DOHH2 (cell line): ENCODE measurements around the gene SNX19.

Experiments
- H3F3A ChIP-seq: fragments of 200-600 bp; sonication (generic), shearing (Covaris generic); 2 replicates; pipeline ENCODE4 v1.6.0; 2016; ENCODE audit warnings: antibody characterized with exemption, mild to moderate bottlenecking; ENCODE audit not compliant: control insufficient read depth, insufficient read depth
- H3K27ac ChIP-seq: fragments of 200-600 bp; sonication (generic); 2 replicates; pipeline ENCODE4 v1.5.1; 2014; ENCODE audit warnings: low read depth, mild to moderate bottlenecking, low read length, moderate library complexity
- H3K27me3 ChIP-seq: fragments of 200-600 bp; sonication (generic); 2 replicates; pipeline ENCODE4 v1.6.1; 2014; ENCODE audit warnings: mild to moderate bottlenecking, low read length, mixed read lengths; ENCODE audit not compliant: control insufficient read depth
- H3K36me3 ChIP-seq: fragments of 200-600 bp; sonication (generic); 2 replicates; pipeline ENCODE4 v1.6.1; 2014; ENCODE audit warnings: mild to moderate bottlenecking, low read length, moderate library complexity, mixed read lengths; ENCODE audit not compliant: control insufficient read depth
- H3K4me1 ChIP-seq: fragments of 200-600 bp; sonication (generic); 2 replicates; pipeline ENCODE4 v1.6.1; 2014; ENCODE audit warnings: mild to moderate bottlenecking, low read length, mixed read lengths; ENCODE audit not compliant: control insufficient read depth
- H3K4me2 ChIP-seq: fragments of 200-600 bp; sonication (generic); 2 replicates; pipeline ENCODE4 v1.6.0; 2014; ENCODE audit warnings: mild to moderate bottlenecking, low read length, moderate library complexity
- H3K4me3 ChIP-seq: fragments of 200-600 bp; sonication (generic); 2 replicates; pipeline ENCODE4 v1.5.1; 2014; ENCODE audit warnings: mild to moderate bottlenecking, low read length, mixed read lengths
- H3K79me2 ChIP-seq: fragments of 200-600 bp; sonication (generic); 2 replicates; pipeline ENCODE4 v1.6.1; 2014; ENCODE audit warnings: mild to moderate bottlenecking, low read length, mixed read lengths; ENCODE audit not compliant: control insufficient read depth
- H3K9me2 ChIP-seq: fragments of 200-600 bp; sonication (generic); replicated peaks from 2 replicates; pipeline ENCODE4 v1.6.1; 2014; ENCODE audit warnings: mild to moderate bottlenecking, low read length, mixed read lengths; ENCODE audit not compliant: control insufficient read depth
- H3K9me3 ChIP-seq: fragments of 200-600 bp; sonication (generic); 2 replicates; pipeline ENCODE4 v1.6.1; 2014; ENCODE audit warnings: antibody characterized with exemption, low read length, mixed read lengths; ENCODE audit not compliant: control insufficient read depth, insufficient read depth
- H4K20me1 ChIP-seq: fragments of 200-600 bp; sonication (generic); 2 replicates; pipeline ENCODE4 v1.6.0; 2014; ENCODE audit warnings: low read depth, mild to moderate bottlenecking, antibody characterized with exemption, low read length, moderate library complexity; ENCODE audit not compliant: control insufficient read depth, insufficient read depth
- CTCF ChIP-seq: fragments of 200-600 bp; sonication (generic); IDR thresholded peaks from one replicate; pipeline ENCODE4 v1.5.1; 2014; ENCODE audit warnings: antibody characterized with exemption, mild to moderate bottlenecking, low read depth, low read length; ENCODE audit not compliant: poor library complexity, severe bottlenecking
- EZH2phosphoT487 ChIP-seq: fragments of 200-600 bp; sonication (generic); IDR thresholded peaks from 2 replicates; pipeline ENCODE4 v1.6.1; 2017; ENCODE audit warnings: borderline replicate concordance, mild to moderate bottlenecking, antibody characterized with exemption, low read length, moderate library complexity, mixed read lengths

SNX19 gene

GRCh38 chr11:130854483-130854882 lies 61.8 kb downstream of the SNX19 start:
- TF ChIP-seq EZH2phosphoT487: no peak
- no peak for TF ChIP-seq CTCF
- H3K27me3 ChIP-seq: peaks cover 4% of the 10 kb centered on the region; the same call in 1 of the 2 replicates
- no peaks in the 10 kb centered on the region for H4K20me1 ChIP-seq
- H3K79me2 ChIP-seq: no peaks in the 10 kb centered on the region
- H3K27ac ChIP-seq: no peak overlapping the region
- peaks cover 6% of the 10 kb centered on the region for H3K4me1 ChIP-seq
- H3K4me3 ChIP-seq: no peak overlapping the region
- H3K9me3 ChIP-seq: no peaks in the 10 kb centered on the region
- H3K4me2 ChIP-seq: no peak overlapping the region
- H3F3A ChIP-seq: no peaks in the 10 kb centered on the region
- H3K36me3 ChIP-seq: no peaks in the 10 kb centered on the region
- no peaks in the 10 kb centered on the region for H3K9me2 ChIP-seq

- Histone ChIP-seq H3K9me3 (no peaks in the 10 kb centered on the region), H3K27ac (no peak overlapping the region), H3K27me3 (peaks cover 6% of the 10 kb centered on the region; the same call in 1 of the 2 replicates), H3K4me1 (peaks cover 6% of the 10 kb centered on the region), H3K36me3 (no peaks in the 10 kb centered on the region), H3K4me2 (no peak overlapping the region), H3K9me2 (no peaks in the 10 kb centered on the region), H4K20me1 (no peaks in the 10 kb centered on the region), H3F3A (no peaks in the 10 kb centered on the region), H3K79me2 (no peaks in the 10 kb centered on the region), H3K4me3 (no peak overlapping the region)
- TF ChIP-seq CTCF (no peak), EZH2phosphoT487 (no peak)
These were observed 63.7 kb downstream of the SNX19 start for GRCh38 chr11:130852589-130852988.

GRCh38 chr11:130850185-130850944 lies 65.9 kb downstream of the SNX19 start:
- Histone ChIP-seq H3K4me1 (peaks cover 6% of the 10 kb centered on the region), H3K4me2 (no peak overlapping the region)

More at GRCh38 chr11:130850185-130850944, 65.9 kb downstream of the SNX19 start:
- no peak overlapping the region for H3K4me3 ChIP-seq
- no peaks in the 10 kb centered on the region for H3K9me2 ChIP-seq
- H3K27me3 ChIP-seq: peaks cover 6% of the 10 kb centered on the region; the same call in 1 of the 2 replicates
- no peaks in the 10 kb centered on the region for H3K36me3 ChIP-seq
- no peaks in the 10 kb centered on the region for H3F3A ChIP-seq
- no peaks in the 10 kb centered on the region for H3K9me3 ChIP-seq
- H3K27ac ChIP-seq: no peak overlapping the region
- H4K20me1 ChIP-seq: no peaks in the 10 kb centered on the region
- H3K79me2 ChIP-seq: no peaks in the 10 kb centered on the region
- no peak for TF ChIP-seq EZH2phosphoT487
- no peak for TF ChIP-seq CTCF
